ENCODE results near the gene SRGN.

DNA sequence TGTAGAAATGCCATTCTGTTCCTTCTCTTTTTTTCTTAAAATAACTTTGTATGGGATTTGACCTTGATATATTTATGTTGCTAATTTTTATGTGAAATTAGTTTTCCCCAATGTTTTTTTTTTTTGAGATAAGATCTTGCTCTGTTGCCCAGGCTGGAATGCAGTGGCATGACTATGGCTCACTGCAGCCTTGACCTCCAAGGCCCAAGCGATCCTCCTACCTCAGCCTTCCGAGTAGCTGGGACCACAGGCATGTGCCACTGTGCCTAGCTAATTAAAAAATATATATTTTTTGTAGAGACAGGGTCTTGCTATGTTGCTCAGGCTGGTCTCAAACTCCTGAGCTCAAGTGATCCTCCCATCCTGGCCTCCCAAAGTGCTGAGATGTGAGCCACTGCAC is 52.1 kb downstream of the SRGN start:
- TF ChIP-seq, protein P1, sequence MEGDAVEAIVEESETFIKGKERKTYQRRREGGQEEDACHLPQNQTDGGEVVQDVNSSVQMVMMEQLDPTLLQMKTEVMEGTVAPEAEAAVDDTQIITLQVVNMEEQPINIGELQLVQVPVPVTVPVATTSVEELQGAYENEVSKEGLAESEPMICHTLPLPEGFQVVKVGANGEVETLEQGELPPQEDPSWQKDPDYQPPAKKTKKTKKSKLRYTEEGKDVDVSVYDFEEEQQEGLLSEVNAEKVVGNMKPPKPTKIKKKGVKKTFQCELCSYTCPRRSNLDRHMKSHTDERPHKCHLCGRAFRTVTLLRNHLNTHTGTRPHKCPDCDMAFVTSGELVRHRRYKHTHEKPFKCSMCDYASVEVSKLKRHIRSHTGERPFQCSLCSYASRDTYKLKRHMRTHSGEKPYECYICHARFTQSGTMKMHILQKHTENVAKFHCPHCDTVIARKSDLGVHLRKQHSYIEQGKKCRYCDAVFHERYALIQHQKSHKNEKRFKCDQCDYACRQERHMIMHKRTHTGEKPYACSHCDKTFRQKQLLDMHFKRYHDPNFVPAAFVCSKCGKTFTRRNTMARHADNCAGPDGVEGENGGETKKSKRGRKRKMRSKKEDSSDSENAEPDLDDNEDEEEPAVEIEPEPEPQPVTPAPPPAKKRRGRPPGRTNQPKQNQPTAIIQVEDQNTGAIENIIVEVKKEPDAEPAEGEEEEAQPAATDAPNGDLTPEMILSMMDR (IDR thresholded peaks at IDR 0.05) = no peak
- TF ChIP-seq POLR2A (IDR thresholded peaks at IDR 0.05) = no peak

All from body of pancreas (tissue), 4 donors.